Measurements from ENCODE around the gene NKD2. TPM values are rescaled to one million over a fixed set of nuclear protein-coding genes. Genes with fewer than 3 reads are reported as not detected.

NKD2 gene
- total RNA-seq, 1 donor from 2014 or later, result 3.7 TPM

- Histone ChIP-seq H3K27me3 (ENCODE audit: low read depth) (peaks cover 69% of the 10 kb centered on the region), H3K9me3 (replicated peaks) (no peaks in the 10 kb centered on the region), H3K4me1 (peaks cover 20% of the 10 kb centered on the region), H3K36me3 (no peaks in the 10 kb centered on the region), H3K27ac (replicated peaks) (no peak overlapping the region), H3K4me3 (no peak overlapping the region)
- no peak for TF ChIP-seq CTCF (IDR thresholded peaks at IDR 0.05; ENCODE audit: borderline replicate concordance)
- no peak for DNase-seq
- intact Hi-C loops (cut with micrococcal nuclease), result no loop called here
These were observed 43.8 kb upstream of the NKD2 start for GRCh38 chr5:964821-965220.

- Histone ChIP-seq H3K27ac (replicated peaks) (no peak overlapping the region), H3K4me3 (no peak overlapping the region), H3K9me3 (replicated peaks) (no peaks in the 10 kb centered on the region), H3K36me3 (no peaks in the 10 kb centered on the region), H3K4me1 (peaks cover 17% of the 10 kb centered on the region), H3K27me3 (ENCODE audit: low read depth) (peaks cover 63% of the 10 kb centered on the region)
- DNase-seq, result no peak
- intact Hi-C loops (cut with micrococcal nuclease), result no loop called here
- TF ChIP-seq CTCF (IDR thresholded peaks at IDR 0.05; ENCODE audit: borderline replicate concordance), result no peak
These were observed 42.8 kb upstream of the NKD2 start for GRCh38 chr5:965604-966344.

GRCh38 chr5:966345-966710 lies 42.3 kb upstream of the NKD2 start:
- peaks cover 59% of the 10 kb centered on the region for H3K27me3 ChIP-seq (ENCODE audit: low read depth)
- no peaks in the 10 kb centered on the region for H3K36me3 ChIP-seq
- TF ChIP-seq CTCF (IDR thresholded peaks at IDR 0.05; ENCODE audit: borderline replicate concordance), result no peak
- peaks cover 2% of the 10 kb centered on the region for H3K9me3 ChIP-seq (replicated peaks)
- no peak for DNase-seq
- no peak overlapping the region for H3K4me3 ChIP-seq
- no peak overlapping the region for H3K27ac ChIP-seq (replicated peaks)
- intact Hi-C loops (cut with micrococcal nuclease), result no loop called here
- peaks cover 11% of the 10 kb centered on the region for H3K4me1 ChIP-seq

GRCh38 chr5:966941-967340 lies 41.7 kb upstream of the NKD2 start:
- Histone ChIP-seq H3K4me3 (no peak overlapping the region), H3K27ac (replicated peaks) (no peak overlapping the region), H3K36me3 (no peaks in the 10 kb centered on the region), H3K4me1 (peaks cover 8% of the 10 kb centered on the region), H3K9me3 (replicated peaks) (peaks cover 7% of the 10 kb centered on the region), H3K27me3 (ENCODE audit: low read depth) (peaks cover 59% of the 10 kb centered on the region)
- TF ChIP-seq CTCF (IDR thresholded peaks at IDR 0.05; ENCODE audit: borderline replicate concordance), result no peak
- intact Hi-C loops (cut with micrococcal nuclease), result no loop called here
- DNase-seq, result no peak

GRCh38 chr5:968881-969280 lies 39.7 kb upstream of the NKD2 start:
- TF ChIP-seq CTCF (IDR thresholded peaks at IDR 0.05; ENCODE audit: borderline replicate concordance), result no peak
- Histone ChIP-seq H3K4me1 (peaks cover 8% of the 10 kb centered on the region), H3K4me3 (no peak overlapping the region), H3K36me3 (no peaks in the 10 kb centered on the region), H3K27ac (replicated peaks) (peak overlapping the region; percentile 51), H3K27me3 (ENCODE audit: low read depth) (peaks cover 51% of the 10 kb centered on the region), H3K9me3 (replicated peaks) (peaks cover 7% of the 10 kb centered on the region)
- DNase-seq, result no peak
- intact Hi-C loops (cut with micrococcal nuclease), result no loop called here

Data from left ventricle myocardium inferior (tissue), 1 donor.